Stomach (tissue), 9 donors: ENCODE data around the gene LRP1B. TPM values are rescaled to one million over a fixed set of nuclear protein-coding genes. Genes with fewer than 3 reads are reported as not detected.

Experiments
- DNase-seq, 2 donors: peaks; one replicate each; pipeline versions ENCODE4 v3.0.0 to v3.0.0-alpha.2; 2013 to 2019
- H3K27ac ChIP-seq, 5 donors: fragments of 200-600 bp in 4 of 5; sonication (generic) in 4 of 5; one replicate each; pipeline ENCODE4 v1.5.1; 2013 to 2019; ENCODE audit warnings: mild to moderate bottlenecking in 1 of 5, moderate library complexity in 1 of 5
- H3K27me3 ChIP-seq, 3 donors: fragments of 200-600 bp; sonication (generic); one replicate each; pipeline ENCODE4 v1.5.1; 2017 to 2019; ENCODE audit warnings: mixed run types in 1 of 3
- H3K36me3 ChIP-seq, 4 donors: fragments of 200-600 bp; sonication (generic); 1 replicate in 3 of 4; 2 replicates in 1 of 4; pipeline ENCODE4 v1.5.1; 2016 to 2019
- H3K4me1 ChIP-seq, 4 donors: fragments of 200-600 bp; sonication (generic); one replicate each; pipeline ENCODE4 v1.5.1; 2016 to 2019
- H3K4me3 ChIP-seq, 4 donors: fragments of 200-600 bp; sonication (generic) in 3 of 4; one replicate each; pipeline ENCODE4 v1.5.1; 2016 to 2019; ENCODE audit warnings: mild to moderate bottlenecking in 1 of 4
- H3K9me3 ChIP-seq, 4 donors: fragments of 200-600 bp; sonication (generic); one replicate each; pipeline ENCODE4 v1.5.1; 2016 to 2019
- CTCF ChIP-seq, 7 experiments: fragments of 450-650 bp in 4 of 7; fragments of 200-600 bp in 3 of 7; sonication (generic) in 3 of 7; IDR thresholded peaks; one replicate each; pipeline ENCODE4 v1.5.1; 2016 to 2019; ENCODE audit warnings: antibody characterized with exemption in 7 of 7, control low read depth in 2 of 7, mild to moderate bottlenecking in 1 of 7
- EP300 ChIP-seq: sonication (generic); formaldehyde crosslinking; IDR thresholded peaks from one replicate; pipeline ENCODE4 v1.6.1; 2017; ENCODE audit warnings: antibody characterized with exemption
- POLR2A ChIP-seq, 4 donors: fragments of 450-650 bp; IDR thresholded peaks; one replicate each; pipeline ENCODE4 v1.6.1; 2016; ENCODE audit warnings: antibody characterized with exemption in 4 of 4, control low read depth in 2 of 4, mild to moderate bottlenecking in 1 of 4, moderate library complexity in 1 of 4
- POLR2AphosphoS5 ChIP-seq, 3 donors: sonication (generic); formaldehyde crosslinking; IDR thresholded peaks; one replicate each; pipeline ENCODE4 v1.6.1; 2016; ENCODE audit warnings: antibody characterized with exemption in 3 of 3
- WGBS, 5 donors: extraction: QIAGEN DNeasy Blood & Tissue Kit in 3 of 5; methylation state at CpG; one replicate each; pipeline versions ENCODE4 v1.1.5 to v1.1.7; 2013 to 2018; 5-methylcytosine and 5-hydroxymethylcytosine counted together
- intact Hi-C: fragments of 100-400 bp; cut with DNase I; formaldehyde crosslinking; loops from one replicate; pipeline ENCODE4 v1.15.1; 2023; ENCODE audit warnings: low total_unique reads
- polyA plus RNA-seq, 3 donors: library from polyadenylated mRNA; stranded (reverse); fragments of 200-250 nt; gene quantifications; one replicate each; pipeline ENCODE4 v1.2.3, GENCODE V29; 2013
- total RNA-seq, 5 donors: library from RNA; depleted of rRNA; stranded (reverse); fragments of >200 nt; gene quantifications; one replicate each; pipeline versions ENCODE4 v1.1.0 to v1.2.3, GENCODE V29; 2014 to 2016
- donor health status: healthy with polysubstance abuse.
- donor health status: Bipolar disorder and iron deficiency.
- donor health status: healthy.

The LRP1B gene
- total and polyA plus RNA-seq, 8 donors: under 0.01 to 9.0 (median 0.38) TPM

- 82 to 94% (median 93%) methylated on average over 1 of the region's 1 CpG for WGBS, 5 donors
- Histone ChIP-seq H3K27ac (no peak overlapping the region), H3K4me1 (no peaks in the 10 kb centered on the region), H3K27me3 (no peaks in the 10 kb centered on the region), H3K9me3 (no peaks in the 10 kb centered on the region), H3K4me3 (no peak overlapping the region), H3K36me3 (no peaks in the 10 kb centered on the region)
- intact Hi-C loops: no loop called here
- DNase-seq: no peak
- TF ChIP-seq CTCF (IDR thresholded peaks at IDR 0.05): no peak
- TF ChIP-seq EP300: no peak
- TF ChIP-seq POLR2A (IDR thresholded peaks at IDR 0.05): no peak
- TF ChIP-seq POLR2AphosphoS5 (IDR thresholded peaks at IDR 0.05): no peak
Measured at GRCh38 chr2:140737006-140737405, 1393.8 kb downstream of the LRP1B start.

- 59 to 89% (median 71%) methylated on average over 3 of the region's 3 CpGs for WGBS, 5 donors
- H3K36me3 ChIP-seq: no peaks in the 10 kb centered on the region
- intact Hi-C loops: no loop called here
- H3K4me3 ChIP-seq: no peak overlapping the region
- H3K27ac ChIP-seq: no peak overlapping the region
- TF ChIP-seq POLR2A (IDR thresholded peaks at IDR 0.05) (no peak), CTCF (IDR thresholded peaks at IDR 0.05) (no peak), EP300 (no peak), POLR2AphosphoS5 (IDR thresholded peaks at IDR 0.05) (no peak)
- H3K27me3 ChIP-seq: no peaks in the 10 kb centered on the region
- no peaks in the 10 kb centered on the region for H3K4me1 ChIP-seq
- no peaks in the 10 kb centered on the region for H3K9me3 ChIP-seq
- DNase-seq: no peak
Measured at GRCh38 chr2:140734992-140735391, 1395.8 kb downstream of the LRP1B start.

GRCh38 chr2:140718999-140719398, 1411.8 kb downstream of the LRP1B start:
- H3K27ac ChIP-seq: no peak overlapping the region
- H3K4me3 ChIP-seq: no peak overlapping the region
- H3K36me3 ChIP-seq: no peaks in the 10 kb centered on the region
- intact Hi-C loops: no loop called here
- no peaks in the 10 kb centered on the region for H3K4me1 ChIP-seq
- H3K27me3 ChIP-seq: no peaks in the 10 kb centered on the region
- no peak for DNase-seq
- no peaks in the 10 kb centered on the region for H3K9me3 ChIP-seq
- TF ChIP-seq EP300 (no peak), POLR2A (IDR thresholded peaks at IDR 0.05) (no peak)
- 29 to 60% (median 44%) methylated on average over 1 of the region's 1 CpG for WGBS, 5 donors

GRCh38 chr2:140717481-140717880, 1413.3 kb downstream of the LRP1B start:
- Histone ChIP-seq H3K4me3 (no peak overlapping the region), H3K4me1 (no peaks in the 10 kb centered on the region), H3K27me3 (no peaks in the 10 kb centered on the region), H3K27ac (no peak overlapping the region), H3K9me3 (no peaks in the 10 kb centered on the region), H3K36me3 (no peaks in the 10 kb centered on the region)
- no peak for DNase-seq
- intact Hi-C loops: no loop called here
- WGBS, 5 donors: 68 to 89% (median 76%) methylated on average over 2 of the region's 2 CpGs
- no peak for TF ChIP-seq POLR2A (IDR thresholded peaks at IDR 0.05)
- TF ChIP-seq EP300: no peak
- TF ChIP-seq POLR2AphosphoS5 (IDR thresholded peaks at IDR 0.05): no peak
- TF ChIP-seq CTCF (IDR thresholded peaks at IDR 0.05): no peak

GRCh38 chr2:140714586-140714985, 1416.2 kb downstream of the LRP1B start:
- intact Hi-C loops: no loop called here
- Histone ChIP-seq H3K4me3 (no peak overlapping the region), H3K27ac (no peak overlapping the region), H3K9me3 (no peaks in the 10 kb centered on the region), H3K27me3 (no peaks in the 10 kb centered on the region), H3K36me3 (no peaks in the 10 kb centered on the region), H3K4me1 (no peaks in the 10 kb centered on the region)
- TF ChIP-seq CTCF (IDR thresholded peaks at IDR 0.05): no peak
- no peak for TF ChIP-seq POLR2A (IDR thresholded peaks at IDR 0.05)
- TF ChIP-seq POLR2AphosphoS5 (IDR thresholded peaks at IDR 0.05): no peak
- TF ChIP-seq EP300: no peak
- no peak for DNase-seq
- 67 to 76% (median 74%) methylated on average over 3 of the region's 3 CpGs for WGBS, 5 donors
